KOPT-K1 (cell line): ENCODE measurements around the gene FOS.
"Not testable (repeated sequence)": the region's sequence is repeated elsewhere in the genome, so short reads cannot be mapped to it uniquely, and the experiment has no call there.

ENCODE experiments used
- H3K27ac ChIP-seq: fragments of 200-600 bp; sonication (generic); 2 replicates; pipeline ENCODE4 v1.5.1; 2016; ENCODE audit warnings: antibody characterized with exemption, mild to moderate bottlenecking, low read depth, low read length; ENCODE audit not compliant: poor library complexity, severe bottlenecking
- H3K36me3 ChIP-seq: fragments of 200-600 bp; sonication (generic); 2 replicates; pipeline ENCODE4 v1.5.1; 2017; ENCODE audit warnings: antibody characterized with exemption, mild to moderate bottlenecking, low read length, moderate library complexity; ENCODE audit not compliant: insufficient read depth
- H3K9me3 ChIP-seq: fragments of 200-600 bp; sonication (generic); 2 replicates; pipeline ENCODE4 v1.5.1; 2017; ENCODE audit warnings: antibody characterized with exemption, low read length, mild to moderate bottlenecking; ENCODE audit not compliant: insufficient read depth, poor library complexity, severe bottlenecking

FOS gene

DNA sequence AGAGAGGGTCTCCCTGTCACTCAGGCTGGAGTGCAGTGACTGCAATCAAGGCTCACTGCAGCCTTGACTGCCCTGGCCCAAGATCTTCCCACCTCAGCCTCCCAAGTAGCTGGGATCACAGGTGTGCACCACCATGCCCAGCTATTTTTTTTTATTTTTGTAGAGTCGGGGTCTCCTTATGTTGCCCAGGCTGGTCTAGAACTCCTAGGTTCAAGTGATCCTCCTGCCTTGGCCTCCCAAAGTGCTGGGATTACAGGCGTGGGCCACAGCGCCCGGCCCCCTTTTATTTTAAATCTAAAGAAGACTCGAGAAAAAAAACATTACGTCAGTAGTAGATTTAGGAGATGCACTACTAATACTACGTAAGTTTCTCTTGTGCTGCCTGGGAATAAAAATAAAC is 14.3 kb downstream of the FOS start:
- no peak overlapping the region for H3K27ac ChIP-seq
- H3K9me3 ChIP-seq = no peaks in the 10 kb centered on the region

DNA sequence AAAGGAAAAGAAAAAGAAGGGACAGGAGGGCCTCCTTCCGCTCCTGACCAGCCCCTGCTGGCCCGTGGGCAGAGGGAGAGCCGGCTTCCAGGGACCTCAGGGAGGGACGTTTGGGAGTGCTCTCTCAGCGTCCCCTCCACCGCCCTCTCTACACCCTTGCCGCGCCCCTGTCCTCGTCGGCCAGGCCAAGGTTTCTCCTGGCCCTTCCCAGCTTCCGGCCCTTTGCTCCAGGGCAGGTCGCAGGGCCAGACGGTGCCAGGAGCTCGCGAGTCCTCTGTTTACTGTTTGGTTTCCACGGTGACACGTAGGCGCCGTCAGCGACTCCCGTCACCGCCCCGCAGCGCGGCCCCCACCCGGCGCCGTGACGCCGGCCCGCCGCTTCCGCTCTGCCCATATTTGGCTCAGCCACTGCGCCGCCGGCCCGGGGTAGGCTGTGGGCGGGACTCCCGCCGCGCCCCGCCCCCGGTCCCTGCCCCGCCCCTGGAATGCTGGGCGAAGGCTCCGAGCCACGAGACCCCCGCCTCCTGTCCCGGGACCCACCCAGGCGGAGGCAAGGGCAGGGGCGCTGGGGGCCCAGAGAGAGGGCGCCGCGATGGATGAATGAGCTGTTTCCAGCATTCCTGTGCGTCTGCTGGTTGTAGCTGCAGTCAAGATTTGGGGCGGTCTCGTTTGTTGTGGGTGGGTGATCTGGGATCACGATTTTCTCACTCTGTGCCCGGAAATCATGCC is 15.5 kb downstream of the FOS start:
- no peaks in the 10 kb centered on the region for H3K36me3 ChIP-seq
- peak overlapping the region; percentile 2 for H3K27ac ChIP-seq
- H3K9me3 ChIP-seq = no peaks in the 10 kb centered on the region

More for the DNA sequence above, 14.3 kb downstream of the FOS start:
- no peaks in the 10 kb centered on the region for H3K36me3 ChIP-seq

DNA sequence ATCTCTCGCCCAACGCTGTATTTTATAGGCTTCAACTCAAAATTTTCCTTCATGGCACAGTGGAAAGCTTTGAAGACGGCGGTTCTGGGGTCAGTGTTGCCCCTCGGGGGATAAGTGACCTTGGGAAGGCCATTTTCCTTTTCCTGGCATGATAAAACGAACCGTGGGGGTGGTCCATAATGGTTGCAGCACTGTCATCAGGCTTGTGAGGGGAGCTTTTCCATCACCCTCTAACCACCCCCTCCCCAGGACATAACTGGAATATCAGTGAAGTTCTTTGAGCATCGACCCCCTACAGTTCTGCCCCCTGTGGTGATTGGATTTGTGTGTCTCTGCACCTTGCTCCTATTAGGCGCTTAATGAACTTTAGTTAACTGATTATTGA is 16.0 kb downstream of the FOS start:
- H3K9me3 ChIP-seq = no peaks in the 10 kb centered on the region
- no peaks in the 10 kb centered on the region for H3K36me3 ChIP-seq
- H3K27ac ChIP-seq = peak overlapping the region; percentile 2

DNA sequence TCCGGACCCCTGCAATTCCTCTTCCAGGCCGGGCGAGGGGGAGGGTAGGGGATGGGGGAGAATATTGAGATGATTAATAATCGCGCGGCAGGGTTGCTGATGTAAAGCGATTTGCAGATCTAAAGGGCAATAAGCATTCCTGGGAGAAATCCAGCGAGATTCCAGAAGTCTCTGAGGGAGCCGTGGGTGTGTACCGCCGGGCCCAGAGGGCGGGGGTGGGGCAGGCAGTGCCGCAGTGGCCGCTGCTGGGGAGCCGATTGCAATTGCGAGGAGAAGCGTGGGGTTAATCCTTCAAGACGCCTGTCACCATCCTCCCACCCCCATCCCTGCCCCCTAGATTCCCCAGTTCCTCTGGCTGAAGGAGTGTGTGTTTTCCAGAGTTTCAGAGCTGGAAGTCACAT is 16.4 kb downstream of the FOS start:
- Histone ChIP-seq H3K36me3 (no peaks in the 10 kb centered on the region), H3K27ac (no peak overlapping the region), H3K9me3 (no peaks in the 10 kb centered on the region)

DNA sequence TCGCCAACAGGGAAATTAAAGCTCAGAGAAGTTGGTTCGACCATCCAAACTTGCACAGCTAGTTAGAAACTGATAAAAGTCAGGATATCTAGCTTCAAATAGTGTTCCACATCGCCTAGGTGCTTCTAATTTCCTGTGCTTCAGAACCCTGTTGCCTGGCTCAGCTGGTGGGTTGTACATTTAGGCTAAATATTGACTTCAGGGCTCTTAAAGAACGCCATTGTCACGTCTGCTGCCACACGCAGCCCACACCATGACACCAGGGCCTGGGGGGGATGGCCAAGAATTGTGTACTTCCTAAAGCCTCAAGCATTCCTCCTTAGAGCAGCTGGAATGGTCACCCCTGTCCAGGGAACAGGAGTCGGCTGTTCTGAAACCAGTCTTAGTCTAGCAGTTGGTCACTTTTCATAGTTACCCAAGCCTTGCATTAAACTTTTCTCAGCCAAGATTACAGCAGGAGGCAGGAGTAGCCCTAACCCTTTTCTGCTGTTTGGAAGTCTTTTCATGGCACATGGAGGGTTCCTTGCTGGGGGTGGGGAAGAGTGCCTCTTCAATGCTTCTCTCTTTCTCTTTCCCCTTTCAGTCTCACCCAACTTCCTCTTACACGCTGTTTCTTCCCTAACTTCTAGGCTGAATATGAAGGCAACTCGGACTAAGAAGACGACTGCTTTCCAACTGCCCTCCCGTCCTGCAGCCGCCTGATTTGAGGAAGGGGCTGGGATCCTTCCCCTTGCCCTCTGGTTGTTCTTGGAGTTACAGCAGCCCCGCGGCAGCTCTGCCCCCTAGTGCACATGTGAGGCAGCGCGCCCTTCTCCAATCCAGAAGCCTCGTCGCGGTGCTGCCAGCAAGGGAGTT is 17.1 kb downstream of the FOS start:
- H3K27ac ChIP-seq = no peak overlapping the region
- no peaks in the 10 kb centered on the region for H3K36me3 ChIP-seq
- H3K9me3 ChIP-seq = no peaks in the 10 kb centered on the region

DNA sequence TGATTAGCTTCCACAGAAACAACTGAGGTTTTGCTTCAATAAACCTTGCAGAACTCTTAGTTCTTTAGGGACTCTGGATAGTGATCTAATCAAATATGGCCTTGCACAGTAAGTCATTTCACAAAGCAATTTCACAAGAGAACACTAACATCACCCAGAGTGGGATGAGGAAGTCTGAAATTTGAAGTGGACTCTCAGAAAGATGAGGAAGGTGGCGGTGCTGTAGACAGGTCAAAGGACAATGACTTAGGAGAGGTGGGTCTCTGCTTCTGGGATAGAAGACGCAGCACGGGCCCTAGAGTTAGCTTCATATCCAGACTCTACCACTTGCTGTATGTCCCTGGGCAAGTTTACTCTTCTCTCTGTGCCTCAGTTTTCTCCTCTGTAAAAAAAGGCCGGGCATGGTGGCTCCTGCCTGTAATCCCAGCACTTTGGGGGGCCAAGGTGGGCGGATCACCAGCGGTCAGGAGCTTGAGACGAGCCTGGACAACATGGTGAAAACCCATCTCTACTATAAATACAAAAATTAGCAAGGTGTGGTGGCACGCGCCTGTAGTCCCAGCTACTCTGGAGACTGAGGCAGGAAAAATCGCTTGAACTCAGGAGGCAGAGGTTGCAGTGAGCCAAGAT is 18.9 kb downstream of the FOS start:
- no peaks in the 10 kb centered on the region for H3K36me3 ChIP-seq
- H3K9me3 ChIP-seq = no peaks in the 10 kb centered on the region
- H3K27ac ChIP-seq = no peak overlapping the region

DNA sequence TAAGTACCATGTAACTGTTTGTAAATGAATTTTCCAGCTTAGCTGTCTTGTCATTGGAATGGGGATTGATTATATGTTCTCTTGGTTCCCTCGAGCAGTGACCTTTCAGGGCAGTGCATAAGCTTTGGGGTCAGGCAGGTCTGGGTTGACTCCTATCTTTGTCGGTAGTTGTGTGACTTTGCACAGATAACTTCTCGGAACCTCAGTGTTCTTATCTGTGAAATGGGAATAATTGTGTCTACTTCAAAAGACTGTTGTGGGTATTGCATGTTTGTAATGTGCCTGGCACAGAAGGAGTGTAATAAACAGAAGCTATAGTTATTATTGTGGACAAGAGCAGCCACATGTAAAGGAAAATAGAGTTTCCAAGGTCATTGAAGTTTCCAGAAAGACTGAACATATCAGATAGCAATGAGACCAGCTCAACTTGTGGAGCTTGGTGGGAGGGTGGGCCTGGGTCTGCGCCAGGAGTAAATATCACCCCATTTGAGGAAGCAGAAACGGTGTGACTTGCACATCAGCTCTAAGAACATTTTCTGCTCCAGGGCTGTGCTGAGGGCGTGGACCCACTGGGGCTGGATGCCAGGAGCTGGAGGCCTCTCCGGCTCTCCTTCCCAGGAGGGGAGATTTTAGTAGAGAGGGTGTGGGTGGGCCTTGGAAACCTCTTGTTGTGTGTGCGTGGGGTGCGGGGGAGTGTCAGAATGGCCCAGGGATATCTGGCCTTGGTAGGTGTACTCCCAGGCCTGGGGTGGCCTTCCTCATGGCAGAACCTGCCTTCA is 19.7 kb downstream of the FOS start:
- H3K27ac ChIP-seq = no peak overlapping the region
- H3K36me3 ChIP-seq = no peaks in the 10 kb centered on the region
- no peaks in the 10 kb centered on the region for H3K9me3 ChIP-seq

DNA sequence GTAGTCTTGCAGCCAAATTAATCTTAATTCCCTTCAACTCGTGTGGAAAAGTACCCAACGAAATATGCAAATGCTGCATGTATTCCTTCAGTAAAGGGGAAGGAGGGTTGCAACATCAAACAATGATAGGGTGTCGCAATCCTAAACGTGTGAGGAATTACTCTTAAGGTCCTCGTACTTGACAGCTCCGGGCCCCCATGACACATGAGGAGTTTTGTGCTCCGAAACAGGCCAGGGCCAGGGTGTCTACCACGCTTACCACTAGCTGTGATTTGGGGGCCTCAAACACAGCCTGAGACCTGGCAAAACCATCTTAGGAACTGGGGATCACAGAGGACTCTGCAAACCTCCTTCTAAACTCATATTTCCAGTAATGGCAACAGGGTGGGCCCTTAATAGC is 20.4 kb downstream of the FOS start:
- H3K9me3 ChIP-seq = no peaks in the 10 kb centered on the region
- no peak overlapping the region for H3K27ac ChIP-seq
- H3K36me3 ChIP-seq = no peaks in the 10 kb centered on the region

DNA sequence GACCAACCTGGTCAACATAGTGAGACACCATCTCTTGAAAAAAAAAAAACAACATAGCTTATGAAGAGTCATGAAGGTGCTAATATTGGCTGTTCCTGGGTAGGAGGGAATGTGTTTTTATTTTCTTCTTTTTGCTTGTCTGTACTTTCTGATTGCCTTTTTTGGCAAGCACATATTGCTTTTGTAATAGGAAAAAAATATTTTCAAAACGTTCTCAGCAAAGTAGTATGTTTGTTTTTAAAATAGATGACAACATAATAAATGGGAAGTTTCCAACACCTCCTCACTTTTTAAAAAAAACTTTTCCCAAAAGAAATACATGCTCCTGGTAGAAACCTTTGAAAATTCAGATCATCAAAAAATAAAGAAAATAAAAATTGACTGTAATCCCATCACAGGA is 20.9 kb downstream of the FOS start:
- no peaks in the 10 kb centered on the region for H3K9me3 ChIP-seq
- no peaks in the 10 kb centered on the region for H3K36me3 ChIP-seq
- H3K27ac ChIP-seq = no peak overlapping the region

DNA sequence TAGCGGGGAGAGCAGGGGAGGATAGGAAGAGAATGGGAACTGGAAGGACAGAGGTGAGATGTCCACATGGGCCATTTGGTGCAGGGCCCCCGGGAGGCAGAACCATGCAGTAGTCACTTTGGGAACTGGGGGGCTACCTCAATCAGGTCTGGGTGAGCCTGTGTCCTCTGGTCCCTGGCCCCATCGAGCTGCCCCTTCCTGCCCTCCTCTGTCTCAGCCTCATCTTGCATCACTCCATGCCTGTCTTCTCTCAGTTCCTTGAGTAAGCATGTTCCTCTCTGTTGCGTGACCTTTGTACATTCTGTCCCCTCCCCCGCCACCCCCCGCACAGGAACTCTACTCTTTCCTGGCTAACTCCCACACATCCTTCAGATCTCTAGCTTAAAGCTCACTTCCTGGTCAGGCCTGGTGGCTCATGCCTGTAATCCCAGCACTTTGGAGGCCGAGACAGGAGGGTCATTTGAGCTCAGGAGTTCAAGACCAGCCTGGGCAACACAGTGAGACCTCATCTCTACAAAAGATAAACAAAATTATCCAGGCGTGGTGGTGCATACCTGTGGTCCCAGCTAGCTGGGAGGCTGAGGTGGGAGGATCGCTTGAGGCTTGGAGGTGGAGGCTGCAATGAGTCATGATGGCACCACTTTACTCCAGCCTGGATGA is 23.2 kb downstream of the FOS start:
- Histone ChIP-seq H3K36me3 (no peaks in the 10 kb centered on the region), H3K27ac (no peak overlapping the region), H3K9me3 (no peaks in the 10 kb centered on the region)

DNA sequence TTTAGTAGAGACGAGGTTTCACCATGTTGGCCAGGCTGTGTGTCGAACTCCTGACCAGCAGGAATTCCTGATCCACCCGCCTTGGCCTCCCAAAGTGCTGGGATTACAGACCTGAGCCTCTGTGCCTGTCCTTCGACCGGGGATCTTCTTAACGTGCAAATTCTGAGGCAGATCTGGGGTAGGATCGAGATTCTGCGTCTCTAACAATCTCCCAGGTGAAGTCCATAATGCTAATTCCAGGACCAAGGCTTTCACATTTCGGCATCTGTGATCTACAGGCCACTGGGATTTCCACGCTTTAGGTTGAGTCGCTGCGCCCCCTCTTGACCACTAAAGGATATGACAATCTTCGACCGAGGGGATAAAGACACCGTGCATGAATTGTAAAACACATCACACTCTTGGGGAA is 24.8 kb downstream of the FOS start:
- H3K27ac ChIP-seq = no peak overlapping the region

DNA sequence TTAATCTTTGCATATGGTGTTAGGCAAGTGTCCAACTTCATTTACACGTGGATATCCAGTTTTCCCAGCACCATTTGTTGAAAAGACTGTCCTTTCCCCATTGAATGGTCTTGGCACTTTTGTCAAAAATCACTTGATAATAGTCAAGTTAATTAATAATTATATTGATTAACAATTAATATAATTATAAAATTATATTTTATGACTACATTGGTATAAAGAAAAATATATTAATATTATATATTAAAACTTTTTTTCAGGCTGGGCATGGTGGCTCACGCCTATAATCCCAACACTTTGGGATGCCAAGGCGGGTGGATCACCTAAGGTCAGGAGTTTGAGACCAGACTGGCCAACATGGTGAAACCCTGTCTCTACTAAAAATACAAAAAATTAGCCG is 27.8 kb downstream of the FOS start:
- H3K9me3 ChIP-seq, H3K27ac ChIP-seq: not testable (repeated sequence)

More for the DNA sequence above, 24.8 kb downstream of the FOS start:
- H3K36me3 ChIP-seq = no peaks in the 10 kb centered on the region
- H3K9me3 ChIP-seq = no peaks in the 10 kb centered on the region

DNA sequence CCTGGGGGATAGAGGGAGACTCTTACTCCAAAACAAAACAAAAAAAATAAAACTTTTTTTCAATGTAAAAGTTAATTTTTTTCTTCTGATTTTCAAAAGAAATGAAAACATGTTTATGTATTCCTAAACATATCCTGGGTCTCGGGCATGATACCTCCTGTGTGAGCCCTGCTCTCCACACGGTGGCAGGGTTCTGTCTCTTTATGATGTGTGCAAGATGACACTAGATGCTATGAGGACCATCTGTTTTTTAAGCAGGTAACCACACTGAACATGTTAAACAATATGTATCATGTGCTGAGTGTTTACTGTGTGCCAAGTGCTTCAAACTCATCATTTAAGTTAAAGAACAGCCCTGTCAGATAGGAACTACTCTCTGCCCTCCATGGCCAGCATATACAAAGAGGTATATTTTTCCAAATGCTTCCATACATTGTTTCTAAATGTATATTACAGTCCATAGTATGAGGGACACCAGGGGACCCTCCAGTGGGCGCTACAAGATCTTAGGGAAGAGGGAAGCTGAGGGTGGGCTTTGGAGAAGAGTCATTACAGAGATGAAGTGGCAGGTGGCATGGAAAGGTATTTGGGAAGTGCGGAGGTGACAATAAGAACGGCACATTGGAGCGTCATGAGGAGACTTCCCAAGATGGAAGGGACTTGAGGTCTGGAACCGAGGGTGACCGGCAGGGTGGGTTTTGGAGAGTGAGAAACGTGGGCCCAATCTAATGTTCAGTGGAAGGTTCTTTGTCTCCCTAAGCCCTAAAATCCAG is 28.5 kb downstream of the FOS start:
- H3K36me3 ChIP-seq = no peaks in the 10 kb centered on the region
- H3K9me3 ChIP-seq = no peaks in the 10 kb centered on the region
- H3K27ac ChIP-seq = no peak overlapping the region

More for the DNA sequence above, 27.8 kb downstream of the FOS start:
- not testable (repeated sequence) for H3K36me3 ChIP-seq
